NCI-H748 treated with DMSO at 0.1 percent for 48 hours (cell line): ENCODE measurements around the gene ITSN1.

Experiments
- DNase-seq: peaks from one replicate; lab custom pipeline; 2025; lab: John Stamatoyannopoulos, UW

Gene ITSN1

GRCh38 chr21:33813832-33814365, 171.6 kb downstream of the ITSN1 start:
- no peak for DNase-seq

DNA sequence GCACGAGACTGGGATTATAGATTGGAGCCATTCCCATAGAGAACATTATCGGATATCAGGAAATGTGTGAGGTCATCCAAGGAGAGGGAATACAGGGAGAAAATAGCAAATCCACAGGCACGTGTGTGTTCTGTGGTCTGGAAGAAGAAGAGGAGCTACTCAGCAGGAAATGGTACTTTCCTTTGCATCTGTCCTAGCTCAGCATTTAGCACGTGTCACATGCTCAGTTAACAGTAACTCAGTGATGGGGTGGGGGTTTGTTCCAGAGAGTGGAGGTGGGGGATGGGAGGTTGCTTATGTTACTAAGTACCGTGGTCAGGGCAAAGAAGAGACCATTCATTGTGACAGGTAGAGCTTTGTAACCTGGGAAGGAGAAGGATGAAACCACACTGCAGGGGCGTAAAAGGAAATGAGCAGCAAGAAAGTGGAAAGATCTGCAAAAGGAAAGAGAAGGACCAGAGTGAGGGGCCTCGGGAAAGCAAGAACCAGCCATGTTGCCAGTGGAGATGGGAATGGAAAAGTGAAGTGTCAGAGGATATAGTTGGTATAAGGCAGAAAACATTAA, 172.9 kb downstream of the ITSN1 start:
- DNase-seq: no peak

DNA sequence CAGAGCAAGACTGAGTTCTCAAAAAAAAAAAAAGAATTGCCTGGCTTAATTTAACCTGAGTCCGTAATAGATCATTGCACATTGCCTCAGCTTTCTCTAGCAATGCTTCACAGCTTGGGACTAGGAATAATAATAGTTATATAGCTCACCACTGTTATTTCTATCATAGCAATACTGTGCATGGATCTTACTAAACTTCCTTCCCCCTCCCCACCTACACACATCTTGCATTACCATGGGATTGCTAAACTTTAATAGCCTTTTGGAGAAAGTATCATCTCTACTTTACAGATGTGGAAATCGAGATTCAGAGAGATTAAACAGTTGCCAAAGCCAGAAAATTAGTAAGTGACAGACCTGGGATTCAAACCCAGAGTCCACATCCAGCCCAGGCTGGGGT, 173.9 kb downstream of the ITSN1 start:
- DNase-seq: no peak

- no peak for DNase-seq
Measured at GRCh38 chr21:33817138-33817537, 174.8 kb downstream of the ITSN1 start.

DNA sequence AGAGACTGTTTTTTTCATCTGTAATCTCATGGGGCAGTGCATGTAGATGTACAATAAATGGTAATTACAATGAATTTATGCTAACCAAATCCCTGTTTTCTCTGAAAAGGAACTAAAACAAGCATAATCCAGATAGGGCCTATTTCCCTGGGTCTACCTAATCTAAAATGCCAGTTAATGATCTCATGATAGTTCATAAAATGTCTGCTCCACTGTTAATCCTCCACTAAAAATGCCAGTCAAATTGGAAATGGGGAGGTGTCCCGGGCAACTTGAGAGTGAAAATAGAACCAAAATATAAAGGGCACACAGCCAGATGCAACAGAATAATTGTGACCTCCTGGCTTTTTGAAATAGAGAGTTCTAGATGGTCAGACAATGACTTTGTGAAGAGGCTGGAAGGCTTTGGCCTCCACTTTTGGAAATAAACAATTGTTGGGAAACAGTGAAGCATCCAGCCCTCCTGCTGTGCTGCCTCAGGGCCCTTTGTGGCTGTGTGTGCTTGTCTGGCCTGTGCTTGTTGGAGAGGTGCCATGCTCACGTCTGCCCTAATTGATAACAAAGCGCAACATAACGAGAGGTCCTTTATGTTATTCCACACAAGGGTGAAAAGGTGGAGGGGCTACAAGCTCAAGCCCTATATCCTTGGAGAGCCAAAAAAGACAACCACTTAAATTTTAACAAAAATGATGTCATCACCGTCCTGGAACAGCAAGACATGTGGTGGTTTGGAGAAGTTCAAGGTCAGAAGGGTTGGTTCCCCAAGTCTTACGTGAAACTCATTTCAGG, 175.6 kb downstream of the ITSN1 start:
- DNase-seq: peak; percentile 49

- no peak for DNase-seq
Measured at GRCh38 chr21:33820230-33820770, 178.0 kb downstream of the ITSN1 start.

DNA sequence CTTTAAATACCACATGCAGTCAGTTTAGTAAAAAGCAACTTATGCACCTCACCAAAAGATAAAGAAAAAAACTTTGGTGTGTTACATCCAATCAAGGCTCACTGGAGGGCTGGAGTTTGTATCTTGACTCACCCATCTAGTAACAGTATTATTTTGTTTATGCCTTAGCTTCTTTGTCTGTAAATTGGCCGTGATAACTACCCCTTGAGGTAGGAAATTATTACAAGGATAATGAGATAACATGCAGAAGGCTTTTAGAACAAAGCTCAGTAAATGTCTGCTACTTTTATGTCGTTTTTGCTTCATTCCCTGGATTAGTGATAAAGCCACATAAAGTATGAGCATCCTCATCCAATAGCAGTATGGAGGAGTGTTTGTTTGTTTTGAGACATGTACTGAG, 178.5 kb downstream of the ITSN1 start:
- DNase-seq: no peak

- no peak for DNase-seq
Measured at GRCh38 chr21:33821503-33822322, 179.4 kb downstream of the ITSN1 start.

- DNase-seq: no peak
Measured at GRCh38 chr21:33824156-33824941, 182.0 kb downstream of the ITSN1 start.

- DNase-seq: no peak
Measured at GRCh38 chr21:33825419-33825818, 183.1 kb downstream of the ITSN1 start.

DNA sequence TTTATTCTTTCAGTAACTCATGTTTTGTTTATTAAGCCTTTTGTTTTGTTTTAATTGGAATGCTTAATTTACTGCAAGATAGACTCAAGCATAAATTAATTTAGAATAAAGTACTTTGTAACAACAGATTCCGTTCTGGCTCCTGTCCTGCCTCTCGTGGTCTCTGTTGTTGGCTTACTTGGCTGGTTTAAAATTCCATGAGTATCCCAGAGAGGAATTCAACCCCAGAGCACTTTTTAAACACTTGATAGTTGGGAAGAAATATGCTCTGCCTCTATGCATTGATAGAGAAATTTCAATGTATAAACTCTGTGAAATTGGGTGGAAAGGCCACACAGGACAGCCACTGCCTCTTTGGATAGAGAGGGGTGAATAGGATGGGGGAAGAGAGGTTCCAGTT, 183.6 kb downstream of the ITSN1 start:
- DNase-seq: no peak

DNA sequence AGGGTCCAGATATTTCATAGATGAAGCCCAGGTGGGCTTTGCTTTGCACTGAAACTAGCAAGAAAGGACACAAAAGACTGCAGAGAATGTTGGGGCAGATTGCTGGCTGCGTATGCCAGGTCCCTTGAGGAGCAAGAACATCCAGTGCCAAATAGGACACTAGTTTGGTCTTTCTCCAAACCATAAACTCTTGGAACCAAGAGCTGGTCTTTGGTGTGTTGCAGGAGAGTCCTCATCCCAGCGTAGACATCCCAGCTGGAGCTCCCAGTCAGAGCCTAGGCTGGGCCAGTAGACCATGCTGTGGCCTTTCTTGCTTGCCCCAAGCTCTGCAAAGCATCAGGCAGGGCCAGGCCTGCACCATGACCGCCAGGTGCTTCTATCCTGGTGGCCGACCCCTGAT, 185.8 kb downstream of the ITSN1 start:
- no peak for DNase-seq

- DNase-seq: no peak
Measured at GRCh38 chr21:33828577-33828976, 186.3 kb downstream of the ITSN1 start.

- DNase-seq: no peak
Measured at GRCh38 chr21:33829844-33830243, 187.5 kb downstream of the ITSN1 start.

- DNase-seq: no peak
Measured at GRCh38 chr21:33831962-33832659, 189.8 kb downstream of the ITSN1 start.

- DNase-seq: no peak
Measured at GRCh38 chr21:33834801-33835500, 192.7 kb downstream of the ITSN1 start.

GRCh38 chr21:33835920-33836319, 193.6 kb downstream of the ITSN1 start:
- DNase-seq: no peak

- DNase-seq: no peak
Measured at GRCh38 chr21:33836408-33836807, 194.1 kb downstream of the ITSN1 start.

DNA sequence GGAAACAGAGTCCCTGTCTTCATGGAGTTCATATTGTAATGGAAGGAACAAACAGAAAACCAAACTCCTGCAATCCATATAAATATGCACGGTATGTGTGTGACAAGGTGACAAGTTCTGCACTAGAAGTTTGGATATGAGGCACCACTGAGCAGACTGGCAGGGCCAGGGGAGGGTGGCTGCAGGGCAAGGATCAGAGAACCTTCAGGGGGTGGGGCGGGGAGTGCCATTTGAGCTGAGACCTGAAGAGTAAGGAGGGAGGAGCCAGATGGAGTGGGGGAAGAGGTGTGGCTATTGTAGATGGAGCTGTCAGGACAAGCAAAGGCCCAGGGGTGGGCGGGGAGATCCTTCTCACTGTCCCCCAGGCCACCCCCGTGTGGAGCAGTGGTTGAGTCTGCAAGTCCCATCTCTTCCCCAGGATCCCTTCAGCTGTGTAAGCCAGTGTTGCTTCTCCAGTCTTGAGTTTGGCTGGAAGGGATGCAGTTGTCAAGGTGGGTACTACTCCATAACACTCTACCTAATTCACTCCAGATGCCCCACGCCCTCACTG, 196.9 kb downstream of the ITSN1 start:
- no peak for DNase-seq

DNA sequence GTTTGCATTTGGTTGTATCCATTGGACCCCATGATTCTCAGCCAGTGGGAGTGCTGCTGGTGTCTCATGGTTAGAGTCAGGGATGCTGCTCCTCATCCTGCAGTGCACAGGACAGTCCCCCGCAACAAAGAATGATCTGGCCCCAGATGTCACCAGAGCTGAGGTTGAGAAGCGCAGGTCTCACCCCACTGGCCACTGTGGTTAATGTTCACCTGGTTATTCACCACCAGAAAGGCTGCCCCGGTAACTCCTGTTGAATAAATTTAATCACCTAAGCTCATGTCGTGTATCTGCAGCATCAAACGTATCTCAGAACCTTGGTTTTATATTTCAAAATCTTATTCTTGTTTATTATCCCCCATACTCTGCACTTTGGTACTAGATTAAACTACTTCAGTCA, 197.5 kb downstream of the ITSN1 start:
- DNase-seq: no peak
